ENCODE results near the gene ZNF346.

Gene ZNF346

GRCh38 chr5:177100714-177101121 is 78.2 kb downstream of the ZNF346 start:
- TF ChIP-seq, protein P1, sequence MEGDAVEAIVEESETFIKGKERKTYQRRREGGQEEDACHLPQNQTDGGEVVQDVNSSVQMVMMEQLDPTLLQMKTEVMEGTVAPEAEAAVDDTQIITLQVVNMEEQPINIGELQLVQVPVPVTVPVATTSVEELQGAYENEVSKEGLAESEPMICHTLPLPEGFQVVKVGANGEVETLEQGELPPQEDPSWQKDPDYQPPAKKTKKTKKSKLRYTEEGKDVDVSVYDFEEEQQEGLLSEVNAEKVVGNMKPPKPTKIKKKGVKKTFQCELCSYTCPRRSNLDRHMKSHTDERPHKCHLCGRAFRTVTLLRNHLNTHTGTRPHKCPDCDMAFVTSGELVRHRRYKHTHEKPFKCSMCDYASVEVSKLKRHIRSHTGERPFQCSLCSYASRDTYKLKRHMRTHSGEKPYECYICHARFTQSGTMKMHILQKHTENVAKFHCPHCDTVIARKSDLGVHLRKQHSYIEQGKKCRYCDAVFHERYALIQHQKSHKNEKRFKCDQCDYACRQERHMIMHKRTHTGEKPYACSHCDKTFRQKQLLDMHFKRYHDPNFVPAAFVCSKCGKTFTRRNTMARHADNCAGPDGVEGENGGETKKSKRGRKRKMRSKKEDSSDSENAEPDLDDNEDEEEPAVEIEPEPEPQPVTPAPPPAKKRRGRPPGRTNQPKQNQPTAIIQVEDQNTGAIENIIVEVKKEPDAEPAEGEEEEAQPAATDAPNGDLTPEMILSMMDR (conservative IDR thresholded peaks at IDR 0.05), result no peak
- H3K27ac ChIP-seq, result no peak overlapping the region

GRCh38 chr5:177103523-177104253 is 81.2 kb downstream of the ZNF346 start:
- no peak overlapping the region for H3K27ac ChIP-seq
- TF ChIP-seq, protein P1 (conservative IDR thresholded peaks at IDR 0.05), result no peak

- TF ChIP-seq, protein P1 (conservative IDR thresholded peaks at IDR 0.05), result no peak
- no peak overlapping the region for H3K27ac ChIP-seq
Measured at GRCh38 chr5:177105691-177106476, 83.4 kb downstream of the ZNF346 start.

DNA sequence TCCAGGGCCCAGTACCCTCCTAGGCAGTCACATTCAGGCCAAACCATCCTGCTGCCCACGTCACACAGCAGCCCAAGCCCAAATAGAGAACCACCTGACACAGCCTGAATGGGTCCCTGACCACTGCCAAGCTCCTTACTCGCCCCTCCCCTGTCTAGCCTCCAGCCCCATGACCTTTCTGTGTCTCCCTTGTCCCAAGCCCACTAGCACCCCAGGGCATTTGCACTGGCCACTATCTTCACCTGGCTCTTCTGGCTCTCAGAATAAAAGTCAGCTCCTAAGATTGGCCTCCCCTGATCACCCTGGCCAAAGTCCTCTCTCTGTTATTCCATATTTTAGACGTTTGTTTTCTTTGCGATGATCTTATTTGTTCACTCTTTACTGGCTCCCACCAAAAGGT is 84.7 kb downstream of the ZNF346 start:
- TF ChIP-seq, protein P1 (conservative IDR thresholded peaks at IDR 0.05), result no peak
- no peak overlapping the region for H3K27ac ChIP-seq

DNA sequence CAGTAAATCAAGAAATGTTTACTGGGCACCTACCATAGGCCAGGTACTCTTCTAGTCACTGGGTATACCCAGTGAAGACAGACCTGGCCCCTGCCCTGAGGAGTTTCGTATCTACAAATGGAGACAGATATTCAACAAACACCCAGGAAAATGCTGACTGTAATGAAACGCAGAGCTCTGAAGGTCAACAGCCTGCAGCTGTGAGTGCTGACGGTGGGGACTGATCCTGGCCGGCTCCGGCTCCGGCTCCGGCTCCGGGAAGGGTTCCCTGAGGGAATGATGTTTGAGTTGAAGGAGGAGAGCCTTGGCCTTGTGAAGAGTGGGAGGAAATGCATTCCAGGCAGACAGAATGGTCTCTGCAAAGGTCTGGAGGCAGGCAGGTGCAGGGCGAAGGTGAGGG is 87.3 kb downstream of the ZNF346 start:
- TF ChIP-seq, protein P1 (conservative IDR thresholded peaks at IDR 0.05), result no peak
- no peak overlapping the region for H3K27ac ChIP-seq

- no peak overlapping the region for H3K27ac ChIP-seq
- TF ChIP-seq, protein P1 (conservative IDR thresholded peaks at IDR 0.05), result peak; percentile 98
Measured at GRCh38 chr5:177111720-177112394, 89.4 kb downstream of the ZNF346 start.

- no peak overlapping the region for H3K27ac ChIP-seq
Measured at GRCh38 chr5:177112589-177113220, 90.2 kb downstream of the ZNF346 start.

More at GRCh38 chr5:177112589-177113220, 90.2 kb downstream of the ZNF346 start:
- TF ChIP-seq, protein P1 (conservative IDR thresholded peaks at IDR 0.05), result no peak

All from VCaP (cell line).